Right lobe of liver (tissue), 4 donors: ENCODE results near the gene KIF13A.

Experiments used
- POLR2A ChIP-seq: fragments of 450-650 bp; IDR thresholded peaks from one replicate; pipeline ENCODE4 v1.6.1; 2017; ENCODE audit warnings: antibody characterized with exemption, mild to moderate bottlenecking
- TF ChIP-seq, protein P1 (sequence below), 4 donors: fragments of 200-600 bp in 3 of 4; fragments of 450-650 bp in 1 of 4; IDR thresholded peaks; one replicate each; pipeline versions ENCODE4 v1.5.1 to v1.8.0; 2016 to 2022; ENCODE audit warnings: antibody characterized with exemption in 4 of 4, mild to moderate bottlenecking in 2 of 4
- donor health status: DM: no; HTN: no; CAD: no.
- donor health status: DM: no; HTN: no; CAD: no.
- donor health status: DM: no; HTN: yes; CAD: no.

DNA sequence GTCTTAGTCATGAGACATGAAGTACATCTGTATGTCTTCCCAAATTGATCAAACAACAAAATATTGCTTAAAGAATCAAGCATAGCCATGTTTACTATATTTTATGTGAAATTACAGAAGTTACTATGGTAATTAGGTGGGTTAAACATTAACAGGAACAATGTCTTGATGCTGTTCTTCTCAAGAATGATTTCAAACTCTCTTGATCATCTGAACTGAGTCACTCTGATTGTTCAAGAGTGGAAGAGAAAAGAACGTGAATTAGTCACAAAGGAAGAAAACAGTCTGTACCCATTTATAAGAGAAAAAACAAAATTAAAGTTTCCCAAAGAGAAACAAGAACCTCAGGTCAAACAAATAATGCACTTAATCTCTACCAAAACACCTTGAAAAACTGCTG lies 218.6 kb downstream of the KIF13A start:
- TF ChIP-seq, protein P1, sequence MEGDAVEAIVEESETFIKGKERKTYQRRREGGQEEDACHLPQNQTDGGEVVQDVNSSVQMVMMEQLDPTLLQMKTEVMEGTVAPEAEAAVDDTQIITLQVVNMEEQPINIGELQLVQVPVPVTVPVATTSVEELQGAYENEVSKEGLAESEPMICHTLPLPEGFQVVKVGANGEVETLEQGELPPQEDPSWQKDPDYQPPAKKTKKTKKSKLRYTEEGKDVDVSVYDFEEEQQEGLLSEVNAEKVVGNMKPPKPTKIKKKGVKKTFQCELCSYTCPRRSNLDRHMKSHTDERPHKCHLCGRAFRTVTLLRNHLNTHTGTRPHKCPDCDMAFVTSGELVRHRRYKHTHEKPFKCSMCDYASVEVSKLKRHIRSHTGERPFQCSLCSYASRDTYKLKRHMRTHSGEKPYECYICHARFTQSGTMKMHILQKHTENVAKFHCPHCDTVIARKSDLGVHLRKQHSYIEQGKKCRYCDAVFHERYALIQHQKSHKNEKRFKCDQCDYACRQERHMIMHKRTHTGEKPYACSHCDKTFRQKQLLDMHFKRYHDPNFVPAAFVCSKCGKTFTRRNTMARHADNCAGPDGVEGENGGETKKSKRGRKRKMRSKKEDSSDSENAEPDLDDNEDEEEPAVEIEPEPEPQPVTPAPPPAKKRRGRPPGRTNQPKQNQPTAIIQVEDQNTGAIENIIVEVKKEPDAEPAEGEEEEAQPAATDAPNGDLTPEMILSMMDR (IDR thresholded peaks at IDR 0.05), result no peak
- TF ChIP-seq POLR2A, result no peak
